Measurements from ENCODE around the gene MEP1A.
"Not testable (repeated sequence)": the region's sequence is repeated elsewhere in the genome, so short reads cannot be mapped to it uniquely, and the experiment has no call there.

Gene MEP1A, protein sequence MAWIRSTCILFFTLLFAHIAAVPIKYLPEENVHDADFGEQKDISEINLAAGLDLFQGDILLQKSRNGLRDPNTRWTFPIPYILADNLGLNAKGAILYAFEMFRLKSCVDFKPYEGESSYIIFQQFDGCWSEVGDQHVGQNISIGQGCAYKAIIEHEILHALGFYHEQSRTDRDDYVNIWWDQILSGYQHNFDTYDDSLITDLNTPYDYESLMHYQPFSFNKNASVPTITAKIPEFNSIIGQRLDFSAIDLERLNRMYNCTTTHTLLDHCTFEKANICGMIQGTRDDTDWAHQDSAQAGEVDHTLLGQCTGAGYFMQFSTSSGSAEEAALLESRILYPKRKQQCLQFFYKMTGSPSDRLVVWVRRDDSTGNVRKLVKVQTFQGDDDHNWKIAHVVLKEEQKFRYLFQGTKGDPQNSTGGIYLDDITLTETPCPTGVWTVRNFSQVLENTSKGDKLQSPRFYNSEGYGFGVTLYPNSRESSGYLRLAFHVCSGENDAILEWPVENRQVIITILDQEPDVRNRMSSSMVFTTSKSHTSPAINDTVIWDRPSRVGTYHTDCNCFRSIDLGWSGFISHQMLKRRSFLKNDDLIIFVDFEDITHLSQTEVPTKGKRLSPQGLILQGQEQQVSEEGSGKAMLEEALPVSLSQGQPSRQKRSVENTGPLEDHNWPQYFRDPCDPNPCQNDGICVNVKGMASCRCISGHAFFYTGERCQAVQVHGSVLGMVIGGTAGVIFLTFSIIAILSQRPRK

DNA sequence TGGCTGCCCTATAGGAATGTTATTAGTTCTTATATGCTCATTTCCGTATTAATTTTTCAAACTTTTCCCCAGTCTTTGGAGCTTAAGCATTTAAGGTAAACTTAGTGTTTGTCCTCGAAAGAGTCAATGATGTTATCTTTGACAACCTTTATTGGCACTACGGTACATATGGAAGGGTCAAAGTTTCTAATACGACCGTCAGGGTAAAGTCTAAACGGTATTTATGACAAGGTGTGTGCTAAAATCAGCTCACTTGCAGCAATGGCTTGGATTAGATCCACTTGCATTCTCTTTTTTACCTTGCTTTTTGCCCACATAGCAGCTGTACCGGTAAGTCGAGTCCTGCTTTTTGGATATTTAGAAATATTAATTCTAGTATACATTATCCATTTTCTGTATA lies at the start of gene MEP1A:
MEP1A (plus strand) TSS at position 252 of the 400 bp plus-strand sequence; CDS start at position 262, 10 bp downstream.
- no peak for DNase-seq

GRCh38 chr6:46743425-46744158 lies 49.6 kb upstream of the MEP1A start:
- DNase-seq, result no peak

GRCh38 chr6:46744159-46744725 lies 48.9 kb upstream of the MEP1A start:
- not testable (repeated sequence) for DNase-seq

DNA sequence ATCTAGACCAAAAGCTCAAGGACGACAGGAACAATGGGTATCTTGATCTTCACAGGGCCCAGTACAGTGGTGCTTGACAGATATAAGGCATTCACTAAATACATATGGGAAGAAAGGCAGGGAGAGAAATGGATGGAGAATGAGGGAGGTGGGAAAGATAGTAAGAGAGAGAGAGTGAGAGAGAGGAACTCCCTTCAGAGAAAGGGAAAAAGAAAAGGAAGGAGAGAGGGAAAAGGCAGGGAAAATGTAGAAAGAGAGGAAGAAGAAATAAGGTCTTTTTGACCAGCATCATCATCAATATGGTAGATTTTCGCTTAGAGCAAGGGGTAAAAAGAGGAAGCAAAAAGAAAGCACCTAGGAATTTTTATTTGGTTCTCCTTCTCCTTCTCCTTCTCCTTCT lies 47.2 kb upstream of the MEP1A start:
- no peak for DNase-seq

DNA sequence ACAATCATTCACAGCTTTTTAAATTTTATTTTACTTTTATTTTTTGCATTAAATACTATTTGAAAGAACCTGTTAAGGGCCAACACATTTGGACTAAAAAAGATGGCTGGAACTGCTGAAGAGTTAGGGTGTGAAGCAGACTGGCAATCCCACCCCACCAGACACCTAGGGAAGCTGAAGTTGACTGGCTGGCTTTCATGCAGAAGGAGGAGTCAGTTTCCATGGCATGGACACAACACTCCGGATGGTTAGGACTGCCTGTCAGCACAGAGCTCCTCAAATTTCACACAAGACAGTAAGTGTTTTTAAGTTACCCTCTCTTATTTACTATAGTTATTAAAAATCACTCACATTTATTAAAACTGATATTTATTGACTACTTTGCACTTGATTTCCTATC lies 46.5 kb upstream of the MEP1A start, which contains the start of gene ANKRD66:
ANKRD66 (plus strand) TSS at position 238 of the 400 bp plus-strand sequence. CDS start 5,016 bp downstream, outside the sequence.
- DNase-seq, result no peak

- no peak for DNase-seq
Measured at GRCh38 chr6:46748940-46749503, 44.2 kb upstream of the MEP1A start.

DNA sequence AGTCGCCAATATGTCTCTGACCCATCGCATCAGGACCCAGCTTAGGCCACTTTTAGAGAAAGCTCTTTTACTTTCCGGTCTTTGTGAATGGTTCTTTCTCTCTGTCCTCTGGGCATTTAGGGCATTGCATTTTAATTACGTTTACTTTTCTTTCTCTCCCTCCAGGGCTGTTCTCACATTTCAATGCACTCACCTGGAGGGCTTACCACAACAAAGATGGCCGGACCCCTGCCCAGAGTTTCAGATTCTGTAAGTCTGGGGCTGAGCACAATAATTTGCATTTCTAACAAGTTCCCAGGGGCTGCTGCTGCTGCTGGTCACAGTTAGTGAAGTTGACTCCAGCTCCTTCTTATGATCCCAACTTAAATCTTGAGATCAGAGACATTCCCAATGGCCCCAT lies 43.5 kb upstream of the MEP1A start:
- DNase-seq, result no peak

DNA sequence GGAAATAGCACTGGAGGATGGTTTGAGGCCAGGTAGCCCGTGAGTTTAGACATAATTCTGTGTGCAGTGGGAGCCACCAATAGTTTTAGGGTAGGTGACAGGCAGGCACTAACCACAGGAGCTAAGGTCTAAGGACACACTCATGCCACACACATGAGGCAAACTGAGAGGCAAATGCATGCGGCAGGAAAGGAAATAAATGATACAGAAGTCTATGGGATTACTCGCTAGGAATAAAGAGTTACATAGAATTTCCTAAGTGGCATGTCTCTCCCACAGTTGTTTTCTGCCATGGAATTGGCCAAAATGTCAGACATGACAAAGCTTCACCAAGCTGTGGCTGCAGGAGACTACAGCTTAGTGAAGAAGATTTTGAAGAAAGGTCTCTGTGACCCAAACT lies 41.5 kb upstream of the MEP1A start:
- no peak for DNase-seq

- no peak for DNase-seq
Measured at GRCh38 chr6:46755865-46756264, 37.3 kb upstream of the MEP1A start.

DNA sequence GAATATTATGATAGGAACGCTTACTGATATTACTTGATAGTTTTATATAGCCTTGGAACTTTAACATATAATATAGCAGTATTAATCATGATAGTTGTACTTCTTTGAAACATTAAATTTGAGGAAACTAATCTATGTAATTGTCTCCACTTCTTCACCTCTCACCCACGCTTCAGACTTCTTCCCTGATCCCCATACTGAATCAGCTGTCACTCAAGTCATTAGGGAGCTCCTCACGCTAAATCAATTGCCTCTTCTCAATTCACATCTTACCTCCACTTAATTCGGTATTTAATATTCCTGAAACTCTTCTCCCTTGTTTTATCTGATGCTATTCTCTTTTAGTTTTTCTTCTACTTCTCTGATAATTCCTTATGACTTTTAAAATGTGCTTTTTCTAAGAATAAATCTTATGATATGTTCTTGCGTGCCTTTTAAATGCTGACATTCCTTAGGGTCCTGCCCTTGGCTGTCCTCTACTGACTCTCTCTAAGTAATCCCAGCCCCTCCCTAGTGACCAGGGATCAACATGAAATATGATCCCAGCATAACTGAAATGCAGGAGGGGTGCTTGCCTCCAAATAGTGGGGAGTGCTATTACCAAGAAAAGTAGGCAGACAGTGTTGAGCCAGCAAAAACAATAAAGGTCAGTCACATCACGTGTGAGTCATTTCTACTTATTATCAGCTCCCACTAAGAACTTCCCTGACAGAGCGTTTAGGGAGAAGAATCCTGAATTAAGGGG lies 36.5 kb upstream of the MEP1A start:
- no peak for DNase-seq

GRCh38 chr6:46757214-46757596 lies 36.0 kb upstream of the MEP1A start:
- no peak for DNase-seq

DNA sequence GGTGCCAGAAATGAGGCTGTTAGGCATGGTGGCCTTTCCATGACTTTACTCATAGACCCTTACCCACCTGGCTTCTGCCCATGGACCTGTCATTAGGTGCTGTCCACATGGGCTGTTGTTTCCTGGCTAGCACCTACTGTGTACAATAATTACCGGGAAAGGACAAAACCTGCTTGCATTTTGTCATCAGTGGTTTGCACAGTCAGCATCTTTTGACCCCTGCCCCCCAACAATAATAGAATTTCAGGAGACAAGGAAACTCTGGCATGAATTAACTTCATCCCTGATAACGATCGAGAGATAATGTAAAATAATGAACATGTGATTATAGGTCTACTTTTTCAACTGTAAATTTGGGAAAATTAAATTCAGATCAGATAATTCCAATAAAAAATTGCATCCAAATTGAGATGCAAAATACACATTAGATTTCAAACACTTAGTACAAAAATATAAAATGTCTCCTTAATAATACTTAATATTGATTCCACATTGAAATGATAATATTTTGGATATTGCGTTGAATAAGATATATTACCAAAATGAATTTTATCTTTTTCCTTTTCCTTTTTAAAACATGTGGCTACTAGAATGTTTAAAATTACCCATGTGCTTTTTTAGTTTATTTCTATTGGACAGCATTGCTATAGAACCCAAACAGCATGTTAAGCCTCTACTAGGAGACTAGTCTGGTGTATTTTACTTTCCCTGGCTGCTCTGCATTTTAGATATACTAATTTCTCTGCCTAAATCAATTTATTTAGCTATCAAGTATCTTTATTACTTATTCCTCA lies 34.0 kb upstream of the MEP1A start:
- no peak for DNase-seq

- no peak for DNase-seq
Measured at GRCh38 chr6:46760925-46761324, 32.3 kb upstream of the MEP1A start.

DNA sequence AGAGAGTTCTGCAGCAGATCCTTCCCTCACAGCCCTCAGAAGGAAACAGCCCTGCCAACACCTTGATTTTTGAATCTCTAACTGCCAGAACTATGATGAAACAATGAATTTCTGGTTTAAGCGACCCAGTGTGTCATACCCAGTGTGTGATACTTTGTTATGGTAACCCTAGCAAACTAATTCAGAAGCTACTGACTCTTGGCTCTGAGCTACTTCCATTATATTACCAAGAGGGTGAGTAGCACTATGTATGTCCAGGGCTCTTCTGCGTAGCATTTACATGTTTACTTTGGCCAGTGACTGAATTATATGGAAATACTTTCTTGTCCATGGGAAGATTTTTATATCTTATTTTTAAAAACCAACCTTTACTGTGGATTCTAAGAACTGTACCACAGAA lies 29.7 kb upstream of the MEP1A start:
- DNase-seq, result no peak

- DNase-seq, result not testable (repeated sequence)
Measured at GRCh38 chr6:46764280-46764679, 28.9 kb upstream of the MEP1A start.

DNA sequence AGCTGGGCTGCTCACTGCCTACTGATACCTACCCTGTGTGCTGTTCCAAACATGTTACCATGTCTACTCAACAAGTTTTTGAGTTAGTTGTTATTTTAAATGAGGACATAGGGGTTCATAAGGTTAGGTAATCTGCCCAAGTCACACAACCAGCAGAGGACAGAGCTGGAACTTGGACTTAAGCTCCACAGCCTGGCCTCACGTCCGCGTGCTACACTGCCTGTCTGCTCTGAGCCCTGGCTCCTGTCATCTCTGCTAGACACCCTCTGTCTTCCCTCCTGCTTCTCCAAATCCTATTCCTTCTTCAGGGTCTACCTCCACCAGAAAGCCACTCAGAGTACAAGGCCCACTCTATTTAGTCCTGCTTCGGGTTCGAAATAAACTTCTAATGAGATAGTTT lies 28.2 kb upstream of the MEP1A start:
- no peak for DNase-seq

DNA sequence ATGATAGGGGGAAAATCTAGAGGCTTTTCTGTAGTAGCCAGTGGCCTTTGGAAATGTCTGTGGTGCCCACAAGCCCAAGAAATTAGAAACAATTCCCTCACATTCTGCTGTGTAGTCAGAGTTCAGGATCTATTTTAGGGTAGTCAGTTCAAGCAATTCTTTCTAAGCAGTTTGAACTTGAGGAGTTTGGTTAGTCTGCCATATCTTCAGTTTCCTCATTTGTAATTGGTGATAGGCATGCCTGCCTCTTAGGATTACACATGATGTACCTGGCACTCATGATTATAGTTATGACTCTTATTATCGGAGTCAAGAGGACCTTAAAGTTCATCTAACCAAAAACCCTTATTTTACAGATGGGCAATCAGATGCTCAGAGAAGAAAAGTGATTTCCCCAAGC lies 21.2 kb upstream of the MEP1A start:
- no peak for DNase-seq

DNA sequence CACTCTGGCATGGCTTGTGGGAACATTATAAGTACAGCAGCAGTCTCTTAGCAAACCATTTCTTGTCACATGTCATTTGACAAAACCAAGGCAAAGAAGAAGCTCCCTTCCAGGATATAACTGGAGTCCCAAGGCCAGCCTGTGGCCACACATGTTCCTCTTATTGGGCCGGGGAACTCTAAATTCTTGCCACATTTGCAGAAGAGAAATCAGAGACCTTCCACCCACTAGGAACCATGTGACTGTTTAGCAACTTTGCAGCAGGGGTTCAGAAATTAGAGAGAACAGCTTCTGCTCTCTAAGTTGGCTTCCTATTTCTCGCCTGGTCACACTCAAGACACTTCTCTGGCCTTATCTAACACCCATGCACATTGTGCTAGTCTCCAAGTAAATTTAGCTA lies 20.4 kb upstream of the MEP1A start:
- DNase-seq, result no peak

- DNase-seq, result no peak
Measured at GRCh38 chr6:46773201-46773855, 19.9 kb upstream of the MEP1A start.

GRCh38 chr6:46774736-46775135 lies 18.5 kb upstream of the MEP1A start:
- DNase-seq, result not testable (repeated sequence)

Data from left hindlimb (tissue), 1 donor.